Measurements from ENCODE around the gene TPGS1. TPM values are rescaled to one million over a fixed set of nuclear protein-coding genes. Genes with fewer than 3 reads are reported as not detected.

TPGS1 gene
- total RNA-seq, 3 donors from 2014 or later, result 15.5 to 20.6 (median 16.0) TPM

DNA sequence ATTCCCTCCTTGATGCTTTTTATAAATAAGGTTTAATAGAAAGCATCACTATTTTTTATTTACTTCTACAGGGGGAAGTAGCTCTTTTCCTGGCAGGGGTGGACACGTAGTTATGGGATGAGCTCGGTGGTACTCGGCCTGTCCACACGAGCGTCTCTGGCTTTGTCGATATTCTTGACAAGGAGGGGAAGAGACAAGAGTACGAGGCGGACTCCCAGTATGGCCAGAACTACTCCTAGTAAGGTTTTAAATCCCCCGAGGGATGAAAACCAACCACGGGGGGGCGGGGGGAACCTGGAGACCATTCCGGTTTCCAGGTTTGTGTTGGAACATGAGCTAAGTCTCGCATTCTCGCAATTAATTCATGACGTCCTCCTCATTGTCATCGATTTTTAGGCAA, 59.5 kb downstream of the TPGS1 start:
- H3K4me3 ChIP-seq, result no peak overlapping the region
- no peak for DNase-seq

GRCh38 chr19:567296-567900, 60.1 kb downstream of the TPGS1 start:
- Histone ChIP-seq H3K4me1 (ENCODE audit: low read depth) (peaks cover 5% of the 10 kb centered on the region), H3K4me3 (no peak overlapping the region), H3K36me3 (ENCODE audit: low read depth) (no peaks in the 10 kb centered on the region), H3K9me3 (no peaks in the 10 kb centered on the region)
- ATAC-seq, result no peak
- intact Hi-C loops (cut with DNase I, micrococcal nuclease), result no loop called here
- DNase-seq, result no peak
- no peak for TF ChIP-seq CTCF (IDR thresholded peaks at IDR 0.05)

More for the DNA sequence above, 59.5 kb downstream of the TPGS1 start:
- intact Hi-C loops (cut with DNase I, micrococcal nuclease), result no loop called here
- ATAC-seq, result no peak
- no peak for TF ChIP-seq CTCF (IDR thresholded peaks at IDR 0.05)
- Histone ChIP-seq H3K4me1 (ENCODE audit: low read depth) (peaks cover 5% of the 10 kb centered on the region), H3K36me3 (ENCODE audit: low read depth) (no peaks in the 10 kb centered on the region), H3K9me3 (no peaks in the 10 kb centered on the region)

Other genes starting within 250 kb of the TPGS1 start
- 100 to 1,000 TPM in 1 of 3 donors, 10 to 100 TPM in 2; 41.9 to 107 (median 75.4) TPM for gene PLPP2, start 216.1 kb upstream of the TPGS1 start, total RNA-seq
- 10 to 100 TPM; 13.4 to 28.3 (median 13.7) TPM for gene MIER2, start 162.7 kb upstream of the TPGS1 start, total RNA-seq
- gene C2CD4C, start 98.3 kb upstream of the TPGS1 start, total RNA-seq, result 1 to 10 TPM in 1 of 3 donors, under 1 TPM in 2; 0.17 to 1.7 (median 0.65) TPM
- 10 to 100 TPM in 1 of 3 donors, 1 to 10 TPM in 2; 5.3 to 39.3 (median 6.0) TPM for gene SHC2, start 46.5 kb upstream of the TPGS1 start, total RNA-seq
- 1 to 10 TPM; 2.3 to 4.3 (median 4.1) TPM for gene MADCAM1, start 11.0 kb upstream of the TPGS1 start, total RNA-seq
- 10 to 100 TPM; 64.6 to 78.0 (median 71.2) TPM for gene CDC34, start 24.3 kb downstream of the TPGS1 start, total RNA-seq
- 1 to 10 TPM in 2 of 3 donors, under 1 TPM in 1; 0.76 to 1.4 (median 1.4) TPM for gene GZMM, start 36.6 kb downstream of the TPGS1 start, total RNA-seq
- gene BSG, start 65.1 kb downstream of the TPGS1 start, total RNA-seq, result 1,000 to 10,000 TPM in 1 of 3 donors, 100 to 1,000 TPM in 2; 695 to 1,536 (median 896) TPM
- gene HCN2, start 82.4 kb downstream of the TPGS1 start, total RNA-seq, result under 1 TPM; 0.12 to 0.89 (median 0.17) TPM
- gene POLRMT, start 126.0 kb downstream of the TPGS1 start, total RNA-seq, result 10 to 100 TPM; 48.3 to 61.1 (median 51.1) TPM
- gene FGF22, start 132.4 kb downstream of the TPGS1 start, total RNA-seq, result under 1 TPM in 2 of 3 donors, not detected in 1; 0.23 to 0.82 TPM
- gene RNF126, start 155.7 kb downstream of the TPGS1 start, total RNA-seq, result 10 to 100 TPM; 47.5 to 69.1 (median 62.0) TPM
- gene FSTL3, start 168.9 kb downstream of the TPGS1 start, total RNA-seq, result 10 to 100 TPM in 2 of 3 donors, 1 to 10 TPM in 1; 2.6 to 25.0 (median 12.8) TPM
- not detected for gene PRSS57, start 188.0 kb downstream of the TPGS1 start, total RNA-seq
- gene PALM, start 201.4 kb downstream of the TPGS1 start, total RNA-seq, result 10 to 100 TPM in 2 of 3 donors, 1 to 10 TPM in 1; 8.1 to 58.4 (median 13.0) TPM
- gene MISP, start 243.6 kb downstream of the TPGS1 start, total RNA-seq, result 100 to 1,000 TPM; 184 to 443 (median 361) TPM

All from mucosa of descending colon (tissue), 3 donors.